MG63 (cell line): ENCODE data around the gene ACSM2B. TPM values are rescaled to one million over a fixed set of nuclear protein-coding genes. Genes with fewer than 3 reads are reported as not detected.
"Not testable (repeated sequence)": the region's sequence is repeated elsewhere in the genome, so short reads cannot be mapped to it uniquely, and the experiment has no call there.

ENCODE experiments used
- DNase-seq: peaks from one replicate; pipeline ENCODE4 v3.0.0-alpha.2; 2020
- H3K27me3 ChIP-seq: fragments of 250-450 bp; sonication (Bioruptor Pico); 2 replicates; pipeline ENCODE4 v1.5.1; 2020; ENCODE audit warnings: mild to moderate bottlenecking, moderate library complexity
- H3K36me3 ChIP-seq: fragments of 250-450 bp; sonication (Bioruptor Pico); 2 replicates; pipeline ENCODE4 v1.5.1; 2020; ENCODE audit warnings: mild to moderate bottlenecking, moderate library complexity
- H3K4me3 ChIP-seq: fragments of 250-450 bp; sonication (Bioruptor Pico); 2 replicates; pipeline ENCODE4 v1.5.1; 2020; ENCODE audit warnings: mild to moderate bottlenecking, moderate library complexity
- H3K9me3 ChIP-seq: fragments of 250-450 bp; sonication (Bioruptor Pico); 2 replicates; pipeline ENCODE4 v1.5.1; 2020; ENCODE audit warnings: mild to moderate bottlenecking, moderate library complexity
- total RNA-seq: library from RNA; depleted of rRNA; stranded (reverse); fragments of >200 nt; shearing (Covaris generic); gene quantifications from 2 replicates; pipeline ENCODE4 v1.2.3, GENCODE V29; 2014; ENCODE audit warnings: low replicate concordance

The ACSM2B gene
- total RNA-seq, 1 experiment from 2014 or later: not detected

- DNase-seq, H3K27me3 ChIP-seq, H3K4me3 ChIP-seq, H3K36me3 ChIP-seq, H3K9me3 ChIP-seq: not testable (repeated sequence)
Observed at GRCh38 chr16:20564218-20564617, 11.9 kb downstream of the ACSM2B start.

DNA sequence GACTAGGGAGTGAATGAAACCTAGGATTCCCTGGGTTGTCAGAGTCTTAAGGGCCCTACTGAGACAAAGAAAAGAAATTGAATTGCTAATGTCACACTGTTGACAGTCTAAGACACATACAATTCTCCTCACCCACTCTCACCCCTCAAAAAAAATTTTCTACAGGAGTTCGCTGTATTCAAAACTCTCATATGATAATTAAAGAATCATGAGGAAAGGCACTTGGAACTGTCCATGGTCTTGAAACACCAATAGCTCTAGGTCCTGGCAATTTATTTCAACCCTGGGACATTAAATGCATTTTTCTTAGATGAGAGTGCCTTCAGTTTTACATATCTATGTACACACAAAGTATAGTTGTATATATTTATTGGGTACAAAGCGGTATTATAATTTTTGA, 20.5 kb downstream of the ACSM2B start:
- not testable (repeated sequence) for DNase-seq, H3K27me3 ChIP-seq, H3K36me3 ChIP-seq, H3K9me3 ChIP-seq, H3K4me3 ChIP-seq

DNA sequence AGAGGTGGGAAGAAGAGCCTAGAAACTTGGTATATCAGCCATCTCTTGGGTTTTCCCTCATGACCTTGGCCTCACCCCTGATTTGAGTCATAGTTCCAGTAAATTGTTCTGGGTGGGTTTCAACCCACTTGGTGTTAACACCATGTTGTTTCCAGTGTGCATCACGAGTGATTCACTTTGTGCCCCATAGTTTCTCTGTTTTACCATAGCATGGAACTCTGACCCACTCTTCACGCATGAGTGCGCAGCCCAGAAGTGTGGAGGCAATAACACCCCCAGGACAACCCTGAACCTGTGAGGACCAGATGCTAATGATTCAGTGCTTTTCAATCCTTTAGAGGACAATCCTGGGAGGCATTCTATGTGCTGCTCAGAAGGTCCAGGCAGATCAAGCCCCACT, 21.5 kb downstream of the ACSM2B start:
- not testable (repeated sequence) for DNase-seq, H3K36me3 ChIP-seq, H3K27me3 ChIP-seq, H3K4me3 ChIP-seq, H3K9me3 ChIP-seq

DNA sequence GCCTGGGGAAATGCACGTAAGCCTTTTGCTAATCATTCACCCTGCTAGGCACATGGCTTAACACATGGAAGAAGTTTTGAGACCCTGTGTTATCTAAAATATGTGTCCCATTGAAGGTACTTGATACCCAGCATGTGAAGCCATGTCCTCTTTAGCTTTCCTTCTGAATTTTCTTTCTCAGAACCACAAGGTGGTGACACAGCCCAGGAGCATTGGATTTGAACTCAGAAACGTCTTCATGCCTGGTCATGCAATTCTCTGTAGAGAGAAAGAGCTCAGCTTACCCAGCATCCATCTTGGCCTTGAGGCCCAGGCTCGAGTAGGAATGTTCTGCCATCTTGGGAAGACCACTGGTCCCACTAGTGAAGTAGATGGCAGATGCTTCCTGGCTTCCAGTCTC, 22.7 kb downstream of the ACSM2B start:
- H3K4me3 ChIP-seq, DNase-seq, H3K36me3 ChIP-seq, H3K9me3 ChIP-seq, H3K27me3 ChIP-seq: not testable (repeated sequence)

- H3K4me3 ChIP-seq, H3K9me3 ChIP-seq, H3K27me3 ChIP-seq, DNase-seq, H3K36me3 ChIP-seq: not testable (repeated sequence)
Observed at GRCh38 chr16:20546951-20547350, 29.2 kb downstream of the ACSM2B start.

GRCh38 chr16:20546278-20546853, 29.8 kb downstream of the ACSM2B start:
- H3K9me3 ChIP-seq, DNase-seq, H3K27me3 ChIP-seq, H3K4me3 ChIP-seq, H3K36me3 ChIP-seq: not testable (repeated sequence)

DNA sequence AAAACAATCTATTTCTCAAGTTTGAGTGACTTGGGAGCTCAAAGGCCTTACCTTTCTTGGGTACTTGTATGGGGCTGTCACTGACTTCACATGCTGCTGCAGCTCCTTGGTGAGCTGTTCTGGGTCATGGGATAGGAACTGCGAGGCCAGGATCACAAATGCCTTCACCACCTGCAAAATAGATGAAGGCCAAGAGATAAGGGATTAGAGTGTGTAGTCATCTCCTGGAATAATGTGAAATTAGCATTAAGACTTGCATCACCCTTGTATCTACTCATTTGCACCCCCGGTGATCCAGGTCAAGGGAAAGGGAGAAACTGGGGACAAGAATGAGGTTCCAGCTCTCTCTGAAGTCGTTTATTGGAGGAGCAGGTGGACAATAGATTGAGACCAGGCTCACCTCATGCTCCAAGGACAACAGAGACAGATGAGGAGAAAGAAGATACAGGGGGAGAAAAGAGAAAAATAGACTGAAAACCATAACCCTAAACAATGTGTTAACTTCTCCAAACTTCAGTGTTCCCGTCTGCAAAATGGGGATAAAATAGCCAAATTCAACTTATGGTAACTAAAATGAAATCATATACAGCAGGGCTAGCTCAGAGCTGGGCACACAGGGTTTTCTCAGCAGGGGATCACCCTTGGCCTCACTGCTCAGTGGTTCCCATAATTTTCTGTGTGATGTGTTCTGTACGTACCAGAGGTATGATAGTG, 35.4 kb downstream of the ACSM2B start:
- not testable (repeated sequence) for DNase-seq, H3K36me3 ChIP-seq, H3K27me3 ChIP-seq, H3K9me3 ChIP-seq, H3K4me3 ChIP-seq

GRCh38 chr16:20538687-20539086, 37.5 kb downstream of the ACSM2B start:
- no peaks in the 10 kb centered on the region for H3K36me3 ChIP-seq

DNA sequence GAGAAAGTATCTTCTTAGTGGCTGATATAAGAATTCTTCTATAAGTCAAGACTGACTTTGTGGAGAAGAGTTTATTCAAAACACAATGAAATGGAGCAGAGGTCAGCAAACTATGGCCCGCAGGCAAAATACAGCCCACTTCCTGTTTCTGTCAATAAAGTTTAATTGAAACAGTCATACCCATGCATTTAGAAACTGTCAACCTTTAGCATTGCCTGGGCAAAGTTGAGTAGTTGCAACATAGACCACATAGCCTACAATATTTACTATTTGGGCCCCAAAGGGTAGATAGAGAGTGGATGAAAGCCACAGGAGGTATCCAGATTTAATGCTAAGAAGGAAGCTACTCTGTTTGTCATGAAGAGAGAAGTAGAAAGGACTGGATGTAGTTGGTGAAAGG, 38.0 kb downstream of the ACSM2B start:
- Histone ChIP-seq H3K4me3 (no peak overlapping the region), H3K27me3 (no peaks in the 10 kb centered on the region), H3K9me3 (no peaks in the 10 kb centered on the region), H3K36me3 (no peaks in the 10 kb centered on the region)
- no peak for DNase-seq

More at GRCh38 chr16:20538687-20539086, 37.5 kb downstream of the ACSM2B start:
- Histone ChIP-seq H3K4me3 (no peak overlapping the region), H3K9me3 (no peaks in the 10 kb centered on the region), H3K27me3 (no peaks in the 10 kb centered on the region)
- no peak for DNase-seq

DNA sequence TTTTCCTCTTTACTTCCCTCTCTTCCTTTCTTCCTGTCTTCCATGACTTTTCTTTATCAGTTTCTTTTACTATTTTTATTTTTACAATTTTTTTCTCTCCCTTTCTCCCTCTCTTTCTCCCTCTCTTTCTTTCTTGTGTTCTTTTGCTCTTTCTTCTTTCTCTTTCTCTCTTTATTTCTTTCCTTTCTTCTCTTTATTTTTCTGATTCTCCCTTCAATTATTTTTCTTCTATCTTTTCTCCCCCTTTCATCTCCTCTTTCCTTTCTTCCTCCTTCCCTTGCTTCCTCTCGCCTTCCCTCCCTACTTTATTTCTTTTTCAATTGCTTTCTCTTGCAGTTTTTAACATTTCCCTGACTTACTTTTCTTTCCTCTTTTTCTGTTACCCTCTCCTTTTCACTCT, 39.5 kb downstream of the ACSM2B start:
- not testable (repeated sequence) for H3K36me3 ChIP-seq, H3K4me3 ChIP-seq, DNase-seq, H3K9me3 ChIP-seq, H3K27me3 ChIP-seq

- H3K4me3 ChIP-seq, H3K36me3 ChIP-seq, DNase-seq, H3K9me3 ChIP-seq, H3K27me3 ChIP-seq: not testable (repeated sequence)
Observed at GRCh38 chr16:20532284-20532792, 43.8 kb downstream of the ACSM2B start.

DNA sequence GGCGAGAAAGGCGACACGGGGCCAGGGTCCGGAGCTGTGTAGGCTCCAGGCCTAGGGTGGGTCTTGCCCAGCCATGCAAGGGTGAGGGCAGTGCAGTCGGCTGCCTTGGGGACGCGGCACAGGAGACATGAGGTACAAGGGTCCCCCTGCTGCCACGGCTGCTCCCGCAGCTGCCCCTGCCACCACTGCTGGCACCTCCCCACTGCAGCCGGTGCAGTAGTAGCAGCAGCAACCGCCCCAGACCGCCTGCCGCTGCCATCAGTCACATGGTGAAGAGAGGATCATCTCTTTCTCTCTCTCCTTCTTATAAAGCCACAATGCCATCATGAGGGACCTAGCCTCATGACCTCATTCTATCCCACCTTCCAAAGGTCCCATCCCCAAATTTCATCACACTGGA, 44.4 kb downstream of the ACSM2B start:
- DNase-seq, H3K9me3 ChIP-seq, H3K4me3 ChIP-seq, H3K36me3 ChIP-seq, H3K27me3 ChIP-seq: not testable (repeated sequence)

GRCh38 chr16:20520103-20520502, 56.1 kb downstream of the ACSM2B start:
- no peak for DNase-seq
- Histone ChIP-seq H3K9me3 (no peaks in the 10 kb centered on the region), H3K27me3 (no peaks in the 10 kb centered on the region), H3K36me3 (no peaks in the 10 kb centered on the region), H3K4me3 (no peak overlapping the region)

DNA sequence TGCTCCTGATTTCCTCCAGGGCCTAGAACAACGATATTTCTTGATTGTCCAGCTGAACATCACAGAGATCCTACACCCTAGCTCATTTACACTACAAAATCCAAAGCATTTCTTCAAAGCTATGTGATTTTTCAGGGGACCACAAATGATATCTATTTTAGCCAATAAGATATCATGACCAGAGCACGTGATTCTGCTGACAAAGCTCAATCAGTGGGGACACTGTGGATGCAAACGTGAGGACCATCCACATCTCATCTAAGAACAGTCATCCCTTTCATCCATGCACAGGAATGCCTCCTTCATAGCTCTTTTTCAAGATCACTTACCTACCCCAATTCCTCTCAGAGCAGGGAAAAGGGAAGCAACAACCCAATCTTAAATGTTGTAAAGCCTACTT, 56.9 kb downstream of the ACSM2B start:
- H3K4me3 ChIP-seq: no peak overlapping the region
- no peak for DNase-seq
- H3K27me3 ChIP-seq: no peaks in the 10 kb centered on the region
- H3K9me3 ChIP-seq: no peaks in the 10 kb centered on the region
- no peaks in the 10 kb centered on the region for H3K36me3 ChIP-seq

GRCh38 chr16:20517149-20517548, 59.0 kb downstream of the ACSM2B start:
- no peaks in the 10 kb centered on the region; the same call in 1 of the 2 replicates for H3K27me3 ChIP-seq

DNA sequence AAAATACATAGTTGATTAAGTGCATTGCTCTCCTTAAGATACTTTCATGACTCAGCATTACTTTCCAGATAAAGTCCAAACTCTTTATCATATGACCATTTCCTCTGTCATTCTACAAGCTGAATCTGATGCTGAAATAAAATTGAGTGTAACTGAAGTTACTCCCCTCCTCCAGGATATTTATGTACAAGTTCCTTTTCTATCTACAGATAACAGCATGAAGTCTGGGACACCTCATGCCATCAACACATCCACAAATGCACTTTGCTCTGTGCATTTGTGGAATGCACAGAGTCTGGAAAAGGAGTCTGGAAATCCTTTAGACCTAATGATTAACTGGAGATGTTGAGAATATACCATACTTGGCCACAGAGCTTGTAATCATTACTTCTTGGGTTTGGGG, 60.5 kb downstream of the ACSM2B start:
- Histone ChIP-seq H3K9me3 (no peaks in the 10 kb centered on the region), H3K4me3 (no peak overlapping the region), H3K27me3 (no peaks in the 10 kb centered on the region; the same call in 1 of the 2 replicates), H3K36me3 (no peaks in the 10 kb centered on the region)
- DNase-seq: no peak

More at GRCh38 chr16:20517149-20517548, 59.0 kb downstream of the ACSM2B start:
- Histone ChIP-seq H3K9me3 (no peaks in the 10 kb centered on the region), H3K4me3 (no peak overlapping the region), H3K36me3 (no peaks in the 10 kb centered on the region)
- DNase-seq: no peak

- DNase-seq: no peak
- H3K36me3 ChIP-seq: no peaks in the 10 kb centered on the region
Observed at GRCh38 chr16:20510323-20510722, 65.8 kb downstream of the ACSM2B start.

GRCh38 chr16:20507280-20507679, 68.9 kb downstream of the ACSM2B start:
- no peak for DNase-seq
- Histone ChIP-seq H3K27me3 (no peaks in the 10 kb centered on the region; the same call in 1 of the 2 replicates), H3K4me3 (no peak overlapping the region), H3K9me3 (0 out of 2 replicates have a peak, but pooled peaks cover 2% of the 10 kb centered on the region), H3K36me3 (no peaks in the 10 kb centered on the region)

More at GRCh38 chr16:20510323-20510722, 65.8 kb downstream of the ACSM2B start:
- H3K9me3 ChIP-seq: 0 out of 2 replicates have a peak, but pooled peaks cover 2% of the 10 kb centered on the region
- no peaks in the 10 kb centered on the region; the same call in 1 of the 2 replicates for H3K27me3 ChIP-seq
- no peak overlapping the region for H3K4me3 ChIP-seq
